HepG2 (cell line): ENCODE measurements around the gene SIDT1. TPM values are rescaled to one million over a fixed set of nuclear protein-coding genes. Genes with fewer than 3 reads are reported as not detected.

Experiments
- ATAC-seq: fragments of 200-7000 bp; cut with Tn5 transposase; 3 replicates; pipeline ENCODE4 v1.9.1; 2020; ENCODE audit warnings: mild to moderate bottlenecking, moderate library complexity
- BruUV-seq: library from RNA; stranded (reverse); fragments of 400-500 nt; replicated peaks from 2 replicates; lab custom pipeline; 2021; lab: Mats Ljungman, UMichigan
- CTCF ChIA-PET: fragments of 300-600 bp; formaldehyde crosslinking; extraction: SDS; loops from one replicate; lab custom pipeline; 2021; ENCODE audit warnings: low total read pairs, inconsistent platforms, low intra/inter-chr PET ratio; lab: Yijun Ruan, JAX
- POLR2A ChIA-PET: fragments of 350-600 bp; sonication (Branson Sonifier 250); formaldehyde crosslinking; loops from one replicate; lab custom pipeline; 2020; ENCODE audit warnings: antibody characterized with exemption, inconsistent platforms; lab: Yijun Ruan, JAX
- DNase-seq: peaks from one replicate; pipeline ENCODE4 v3.0.0-alpha.2; 2015; ENCODE audit warnings: low spot score
- FAIRE-seq: peaks from 3 replicates; lab custom pipeline; 2011; peaks lifted over from hg19 to GRCh38; lab: Jason Lieb, UNC
- H2AFZ ChIP-seq: one replicate; pipeline ENCODE4 v1.6.1; 2011; ENCODE audit warnings: low read length, inconsistent platforms
- H3K27ac ChIP-seq: fragments of 300-600 bp; 3 replicates; pipeline ENCODE4 v1.8.0; 2011; ENCODE audit warnings: mixed run types, mild to moderate bottlenecking, mixed read lengths, low read length, inconsistent platforms; ENCODE audit not compliant: insufficient read depth; ENCODE audit errors: extremely low read length
- H3K27me3 ChIP-seq, 2 experiments: fragments of 200-600 bp in 1 of 2; 2 replicates in 1 of 2; 3 replicates in 1 of 2; pipeline versions ENCODE4 v1.6.0 to v1.8.0; 2011; ENCODE audit warnings: low read length in 2 of 2, mild to moderate bottlenecking in 2 of 2, moderate library complexity in 2 of 2, inconsistent platforms in 1 of 2; ENCODE audit not compliant: insufficient read depth in 2 of 2, control insufficient read depth in 1 of 2
- H3K36me3 ChIP-seq, 2 experiments: fragments of 200-600 bp in 1 of 2; replicated peaks in 1 of 2; 2 replicates in 1 of 2; 3 replicates in 1 of 2; pipeline versions ENCODE4 v1.5.1 to v1.8.0; 2011; ENCODE audit warnings: low read length in 2 of 2, inconsistent platforms in 1 of 2; ENCODE audit not compliant: insufficient read depth in 2 of 2, control insufficient read depth in 1 of 2
- H3K4me1 ChIP-seq: 2 replicates; pipeline ENCODE4 v1.5.1; 2012; ENCODE audit warnings: low read length, inconsistent platforms; ENCODE audit not compliant: insufficient read depth
- H3K4me2 ChIP-seq: 2 replicates; pipeline ENCODE4 v1.6.0; 2011; ENCODE audit warnings: low read depth, low read length, inconsistent platforms
- H3K4me3 ChIP-seq, 3 experiments: fragments of 200-600 bp in 1 of 3; sonication (generic), shearing (Covaris generic) in 1 of 3; replicated peaks in 1 of 3; 2 replicates each; pipeline ENCODE4 v1.5.1; 2011 to 2016; ENCODE audit warnings: low read length in 3 of 3, inconsistent platforms in 2 of 3, low read depth in 2 of 3, mild to moderate bottlenecking in 2 of 3, control low read depth in 1 of 3, mixed read lengths in 1 of 3; ENCODE audit not compliant: insufficient read depth in 1 of 3
- H3K79me2 ChIP-seq: one replicate; pipeline ENCODE4 v1.6.1; 2011; ENCODE audit warnings: low read length, inconsistent platforms; ENCODE audit not compliant: insufficient read depth
- H3K9ac ChIP-seq: 2 replicates; pipeline ENCODE4 v1.6.0; 2011; ENCODE audit warnings: mild to moderate bottlenecking, low read depth, low read length, inconsistent platforms; ENCODE audit not compliant: insufficient read depth
- H3K9me3 ChIP-seq: 2 replicates; pipeline ENCODE4 v1.5.1; 2012; ENCODE audit warnings: mild to moderate bottlenecking, low read length
- H4K20me1 ChIP-seq: 2 replicates; pipeline ENCODE4 v1.6.0; 2011; ENCODE audit warnings: inconsistent platforms, mild to moderate bottlenecking, low read length, moderate library complexity; ENCODE audit not compliant: insufficient read depth
- HDAC2 ChIP-seq: sonication (generic); formaldehyde crosslinking; IDR thresholded peaks from 2 replicates; pipeline ENCODE4 v1.4.0; 2020; ENCODE audit warnings: missing genetic modification reagents
- SKI ChIP-seq: fragments of 450-650 bp; IDR thresholded peaks from one replicate; pipeline ENCODE4 v1.6.1; 2018; ENCODE audit warnings: mild to moderate bottlenecking; ENCODE audit not compliant: partially characterized antibody
- ZNF530 ChIP-seq: sonication (generic); formaldehyde crosslinking; IDR thresholded peaks from 2 replicates; pipeline ENCODE4 v1.5.0; 2020; ENCODE audit warnings: low read depth, mild to moderate bottlenecking, missing genetic modification reagents
- ZNF577 ChIP-seq: sonication (generic); formaldehyde crosslinking; IDR thresholded peaks from 2 replicates; pipeline ENCODE4 v1.4.0; 2020; ENCODE audit warnings: mild to moderate bottlenecking, low read depth, missing genetic modification reagents, borderline replicate concordance
- WGBS: methylation state at CpG from one replicate; pipeline ENCODE4 v1.1.6; 2017; ENCODE audit warnings: low lambda C conversion rate; 5-methylcytosine and 5-hydroxymethylcytosine counted together
- in situ Hi-C: cut with HindIII; loops from 2 replicates; pipeline ENCODE4 v1.10.0; 2017; ENCODE audit warnings: low pct_unique_long_range_greater_than_20kb; ENCODE audit not compliant: extremely low pct_ligation_motif_present
- intact Hi-C: fragments of 100-400 bp; cut with micrococcal nuclease; formaldehyde crosslinking; loops from one replicate; pipeline ENCODE4 v1.10.0; 2022; ENCODE audit not compliant: unreplicated experiment
- polyA plus RNA-seq, 8 experiments: library from polyadenylated mRNA; depleted of rRNA in 3 of 8; stranded (reverse) in 7 of 8; unstranded in 1 of 8; fragments of >200 nt; fragmentation: Illumina TruSeq in 4 of 8; extraction: Trizol in 4 of 8; gene quantifications; 2 replicates each; pipeline versions ENCODE4 v1.2.1 to v1.2.3, GENCODE V29; 2011 to 2016; ENCODE audit warnings: low read depth in 4 of 8, missing spikeins in 1 of 8, mixed read lengths in 1 of 8; ENCODE audit not compliant: insufficient read depth in 1 of 8
- total RNA-seq, 5 experiments: library from RNA; depleted of rRNA; stranded (reverse); fragments of >200 nt; fragmentation: Illumina TruSeq; extraction: Trizol; gene quantifications; 2 replicates each; pipeline ENCODE4 v1.2.3, GENCODE V29; 2016; ENCODE audit warnings: low read depth in 1 of 5
- TF ChIP-seq, protein P1 (sequence below), 2 experiments: IDR thresholded peaks; 2 replicates each; pipeline ENCODE4 v1.6.1; 2011 to 2012; ENCODE audit warnings: low read length in 2 of 2, borderline replicate concordance in 1 of 2, low read depth in 1 of 2, mild to moderate bottlenecking in 1 of 2, moderate library complexity in 1 of 2

The SIDT1 gene
- total and polyA plus RNA-seq, 2 of the 13 experiments (the other 11 are each of a cell fraction or from before 2014, with no cell fraction given): 0.07 TPM

DNA sequence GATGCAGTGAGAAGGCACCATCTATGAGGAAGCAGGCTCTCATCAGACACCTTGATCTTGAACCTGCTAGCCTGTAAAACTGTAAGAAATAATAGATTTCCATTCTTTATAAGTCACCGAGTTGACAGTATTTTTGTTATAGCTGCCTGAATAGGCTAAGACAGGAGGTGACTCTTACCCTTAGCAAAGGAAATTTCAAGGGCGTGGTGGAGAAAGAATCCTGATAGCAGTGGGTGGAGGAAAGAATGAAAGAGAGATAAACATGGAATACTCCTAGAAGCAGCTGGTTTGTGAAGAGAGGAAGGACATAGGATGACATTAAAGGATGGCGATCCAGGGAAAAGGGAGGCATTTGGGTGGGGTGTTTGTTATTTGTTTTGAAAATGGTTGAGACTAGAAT, 41.4 kb downstream of the SIDT1 start:
- no peak overlapping the region for H3K9ac ChIP-seq
- H3K9me3 ChIP-seq: no peaks in the 10 kb centered on the region
- no peak overlapping the region for H3K27ac ChIP-seq
- POLR2A ChIA-PET: no interaction called here
- TF ChIP-seq, protein P1, sequence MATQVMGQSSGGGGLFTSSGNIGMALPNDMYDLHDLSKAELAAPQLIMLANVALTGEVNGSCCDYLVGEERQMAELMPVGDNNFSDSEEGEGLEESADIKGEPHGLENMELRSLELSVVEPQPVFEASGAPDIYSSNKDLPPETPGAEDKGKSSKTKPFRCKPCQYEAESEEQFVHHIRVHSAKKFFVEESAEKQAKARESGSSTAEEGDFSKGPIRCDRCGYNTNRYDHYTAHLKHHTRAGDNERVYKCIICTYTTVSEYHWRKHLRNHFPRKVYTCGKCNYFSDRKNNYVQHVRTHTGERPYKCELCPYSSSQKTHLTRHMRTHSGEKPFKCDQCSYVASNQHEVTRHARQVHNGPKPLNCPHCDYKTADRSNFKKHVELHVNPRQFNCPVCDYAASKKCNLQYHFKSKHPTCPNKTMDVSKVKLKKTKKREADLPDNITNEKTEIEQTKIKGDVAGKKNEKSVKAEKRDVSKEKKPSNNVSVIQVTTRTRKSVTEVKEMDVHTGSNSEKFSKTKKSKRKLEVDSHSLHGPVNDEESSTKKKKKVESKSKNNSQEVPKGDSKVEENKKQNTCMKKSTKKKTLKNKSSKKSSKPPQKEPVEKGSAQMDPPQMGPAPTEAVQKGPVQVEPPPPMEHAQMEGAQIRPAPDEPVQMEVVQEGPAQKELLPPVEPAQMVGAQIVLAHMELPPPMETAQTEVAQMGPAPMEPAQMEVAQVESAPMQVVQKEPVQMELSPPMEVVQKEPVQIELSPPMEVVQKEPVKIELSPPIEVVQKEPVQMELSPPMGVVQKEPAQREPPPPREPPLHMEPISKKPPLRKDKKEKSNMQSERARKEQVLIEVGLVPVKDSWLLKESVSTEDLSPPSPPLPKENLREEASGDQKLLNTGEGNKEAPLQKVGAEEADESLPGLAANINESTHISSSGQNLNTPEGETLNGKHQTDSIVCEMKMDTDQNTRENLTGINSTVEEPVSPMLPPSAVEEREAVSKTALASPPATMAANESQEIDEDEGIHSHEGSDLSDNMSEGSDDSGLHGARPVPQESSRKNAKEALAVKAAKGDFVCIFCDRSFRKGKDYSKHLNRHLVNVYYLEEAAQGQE (IDR thresholded peaks at IDR 0.05; ENCODE audit: borderline replicate concordance in 1 of 2, low read depth in 1 of 2, low read length in 2 of 2): no peak
- TF ChIP-seq, all 625 proteins: peak for 0
- H4K20me1 ChIP-seq: no peaks in the 10 kb centered on the region
- in situ Hi-C loops (loop anchor here (10.0 kb wide), 1 partner anchor 79 kb away; no protein-coding TSS in a partner anchor), intact Hi-C loops (loop anchor here (2.0 kb wide), 1 partner anchor 17 kb away; no protein-coding TSS in a partner anchor)
- no TSS peak for BruUV-seq
- no peak overlapping the region for H2AFZ ChIP-seq
- 34% methylated on average over 3 of the region's 3 CpGs for WGBS
- no peak overlapping the region for H3K4me2 ChIP-seq
- no peaks in the 10 kb centered on the region for H3K79me2 ChIP-seq
- no peak overlapping the region for H3K4me3 ChIP-seq
- no peaks in the 10 kb centered on the region for H3K36me3 ChIP-seq
- peaks cover 0 to 1% of the 10 kb centered on the region in 2 experiments; a peak in 1 of 5 replicates for H3K27me3 ChIP-seq
- ATAC-seq (no peak), FAIRE-seq (no peak), DNase-seq (no peak)
- CTCF ChIA-PET: no interaction called here
- H3K4me1 ChIP-seq: peaks cover 32% of the 10 kb centered on the region

DNA sequence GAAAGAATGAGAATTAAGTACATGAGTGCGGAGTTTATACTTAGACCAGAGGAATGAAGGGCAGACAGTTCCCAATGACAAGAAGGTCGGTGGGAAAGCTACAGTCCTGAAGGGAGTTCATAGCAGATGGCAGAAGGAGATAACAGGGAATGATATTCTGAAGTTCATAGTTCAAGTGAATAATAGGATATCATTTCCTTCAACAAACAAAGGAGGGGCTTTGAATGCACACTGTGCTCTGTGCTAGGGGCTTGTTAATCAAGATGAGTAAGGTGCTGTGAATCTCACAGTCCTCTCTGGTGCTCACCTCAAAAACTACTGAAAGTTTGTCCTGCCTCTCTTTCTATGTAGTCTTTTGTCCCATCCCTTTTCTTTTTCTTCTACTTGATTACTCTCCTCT, 41.9 kb downstream of the SIDT1 start:
- FAIRE-seq (no peak), ATAC-seq (no peak), DNase-seq (no peak)
- ChIA-PET CTCF (no interaction called here), POLR2A (no interaction called here)
- H3K9ac ChIP-seq: no peak overlapping the region
- no peak overlapping the region for H3K4me3 ChIP-seq
- peaks cover 0 to 1% of the 10 kb centered on the region in 2 experiments; a peak in 2 of 5 replicates for H3K27me3 ChIP-seq
- H3K36me3 ChIP-seq: no peaks in the 10 kb centered on the region
- in situ Hi-C loops (loop anchor here (10.0 kb wide), 1 partner anchor 79 kb away; no protein-coding TSS in a partner anchor), intact Hi-C loops (loop anchor here (2.0 kb wide), 1 partner anchor 17 kb away; no protein-coding TSS in a partner anchor)
- H3K27ac ChIP-seq: no peak overlapping the region
- no peaks in the 10 kb centered on the region for H3K9me3 ChIP-seq
- no peaks in the 10 kb centered on the region for H4K20me1 ChIP-seq
- H3K4me1 ChIP-seq: peaks cover 32% of the 10 kb centered on the region
- H3K79me2 ChIP-seq: no peaks in the 10 kb centered on the region
- BruUV-seq: no TSS peak
- H3K4me2 ChIP-seq: 0 out of 2 replicates have a peak overlapping the region, but pooled peaks have one; percentile 16
- no peak overlapping the region for H2AFZ ChIP-seq
- WGBS: 29% methylated on average over 2 of the region's 2 CpGs
- TF ChIP-seq ZNF530 (CRISPR knock-in tag) (no peak), HDAC2 (CRISPR knock-in tag) (no peak), SKI (no peak), ZNF577 (CRISPR knock-in tag) (no peak)
